ENCODE results near the gene STAT5B. TPM values are rescaled to one million over a fixed set of nuclear protein-coding genes. Genes with fewer than 3 reads are reported as not detected.

Gene STAT5B
- total and polyA plus RNA-seq, 2 of the 8 experiments (the other 6 are each of a cell fraction or from before 2014, with no cell fraction given), result 35.3 to 52.6 TPM

DNA sequence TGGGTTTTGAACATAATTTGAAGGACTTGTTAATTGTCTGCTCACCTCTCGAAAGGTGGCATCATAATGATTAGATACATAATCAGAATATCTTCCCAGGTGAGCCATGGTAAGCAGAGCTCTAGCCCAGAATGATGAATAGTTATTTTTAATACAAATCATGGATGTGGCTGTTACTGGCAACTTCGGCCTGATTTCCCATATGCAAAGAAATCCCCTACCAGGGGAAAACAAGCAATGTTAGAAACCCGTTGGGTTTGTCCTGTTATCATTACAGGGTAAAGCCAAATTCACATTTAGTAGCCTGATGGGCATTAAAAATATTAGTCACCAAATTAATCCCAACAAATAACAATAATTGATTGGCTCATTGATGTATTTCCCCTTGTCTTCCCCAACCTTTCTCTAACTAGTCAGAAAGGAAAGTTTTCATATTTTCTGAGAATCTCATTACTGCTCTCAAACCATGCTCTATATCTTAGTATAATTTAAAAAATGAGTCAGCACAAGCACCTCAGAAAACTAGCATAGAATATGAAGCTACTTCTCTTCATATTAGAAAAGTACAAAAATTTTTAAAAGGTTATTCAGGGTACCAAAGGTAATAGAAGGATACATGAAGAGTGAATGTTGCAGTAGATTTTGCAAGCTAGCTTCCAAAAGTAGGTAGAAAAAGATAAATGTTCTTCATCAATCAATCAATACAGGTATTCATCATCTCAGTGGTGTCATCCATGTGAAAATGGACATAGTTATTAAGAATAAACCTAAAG, 5.0 kb downstream of the STAT5B start:
- Histone ChIP-seq H3K23ac (ENCODE audit: insufficient read length) (no peak overlapping the region), H2BK120ac (replicated peaks; ENCODE audit: low read depth, low read length) (no peak overlapping the region), H3K36me3 (ENCODE audit: control insufficient read depth in 2 of 4, insufficient read depth in 4 of 4, low read length in 3 of 4) (no peaks in the 10 kb centered on the region), H2AFZ (ENCODE audit: low read length) (no peak overlapping the region), H3K4ac (replicated peaks; ENCODE audit: insufficient read length, low read depth, low read length) (no peak overlapping the region), H4K91ac (replicated peaks; ENCODE audit: insufficient read length, low read length) (no peak overlapping the region), H2BK20ac (ENCODE audit: low read length) (no peak overlapping the region), H4K8ac (ENCODE audit: extremely low read depth, insufficient read depth, low read length) (no peak overlapping the region), H3K79me1 (ENCODE audit: low read depth, low read length) (peaks cover 11% of the 10 kb centered on the region), H2BK15ac (ENCODE audit: low read length) (no peak overlapping the region), H3K23me2 (ENCODE audit: low read depth, low read length) (peaks cover 8% of the 10 kb centered on the region; the same call in 1 of the 2 replicates), H3K56ac (replicated peaks; ENCODE audit: insufficient read length, low read depth, low read length) (no peak overlapping the region), H3K18ac (ENCODE audit: extremely low read depth, low read length) (no peak overlapping the region), H3K9ac (replicated peaks in 1 of 4; ENCODE audit: extremely low read depth in 1 of 4, low read depth in 3 of 4, low read length in 3 of 4) (no peak overlapping the region), H2BK5ac (ENCODE audit: low read depth, low read length) (no peak overlapping the region), H2BK12ac (ENCODE audit: low read depth, low read length) (no peak overlapping the region), H2AK5ac (ENCODE audit: low read depth, low read length) (no peak overlapping the region), H3K4me3 (ENCODE audit: extremely low read depth in 1 of 4, insufficient read depth in 2 of 4, low read depth in 3 of 4, low read length in 4 of 4) (no peak overlapping the region), H3K4me1 (replicated peaks in 1 of 4; ENCODE audit: control insufficient read depth in 3 of 4, insufficient read depth in 4 of 4, low read length in 3 of 4) (peaks cover 5 to 14% (median 11%) of the 10 kb centered on the region in 4 experiments; a peak in 6 of 7 replicates), H3K4me2 (ENCODE audit: insufficient read depth in 1 of 2, low read depth in 2 of 2, low read length in 2 of 2) (no peak overlapping the region), H4K5ac (ENCODE audit: insufficient read length, low read depth, low read length) (no peak overlapping the region), H3K14ac (ENCODE audit: insufficient read length) (no peak overlapping the region), H3K79me2 (ENCODE audit: control insufficient read depth in 1 of 2, insufficient read depth in 2 of 2, low read length in 2 of 2) (peaks cover 6 to 78% of the 10 kb centered on the region in 2 experiments; a peak in 3 of 4 replicates), H4K20me1 (replicated peaks in 1 of 2; ENCODE audit: control insufficient read depth in 1 of 2, insufficient read depth in 2 of 2, low read length in 2 of 2) (peaks cover 0 to 4% of the 10 kb centered on the region in 2 experiments), H3K27me3 (replicated peaks in 1 of 4; ENCODE audit: control insufficient read depth in 3 of 4, extremely low read depth in 1 of 4, insufficient read depth in 3 of 4, low read length in 3 of 4) (no peaks in the 10 kb centered on the region), H3K27ac (ENCODE audit: low read depth, low read length) (no peak overlapping the region), H3K9me3 (ENCODE audit: insufficient read depth in 2 of 2, low read depth in 1 of 2, low read length in 1 of 2) (no peaks in the 10 kb centered on the region)
- 74% methylated on average over 3 of the region's 3 CpGs; no CpG with 5 or more reads in 1 of the 2 experiments for WGBS, 2 experiments (ENCODE audit: extremely low coverage in 1 of 2, insufficient coverage in 1 of 2, insufficient read length in 1 of 2, insufficient replicate concordance in 2 of 2, low coverage in 1 of 2, low lambda C conversion rate in 2 of 2, missing lambda C conversion rate in 1 of 2)
- FAIRE-seq (no peak), DNase-seq (ENCODE audit: low read depth in 1 of 2, low spot score in 2 of 2) (no peak)
- CTCF ChIA-PET (ENCODE audit: partially characterized antibody), result interaction anchor here (0.8 to 3.1 kb wide), 3 partner anchors 8 to 49 kb away, joined by 3 to 15 read pairs (median 5); no protein-coding TSS in a partner anchor
- POLR2A ChIA-PET (ENCODE audit: partially characterized antibody), result no interaction called here
- TF ChIP-seq BCL11A (IDR thresholded peaks at IDR 0.05; ENCODE audit: low read depth in 2 of 2, low read length in 2 of 2), result no peak
- no peak for TF ChIP-seq SIRT6 (IDR thresholded peaks at IDR 0.05; ENCODE audit: low read length)
- TF ChIP-seq ZNF274 (IDR thresholded peaks at IDR 0.05; ENCODE audit: borderline replicate concordance, extremely low read depth, low read length), result no peak
- no peak for TF ChIP-seq TAF1 (IDR thresholded peaks at IDR 0.05; ENCODE audit: low read depth, low read length)
- no peak for TF ChIP-seq CBX5 (IDR thresholded peaks at IDR 0.05; ENCODE audit: low read depth, low read length)
- TF ChIP-seq SIN3A (conservative IDR thresholded peaks at IDR 0.05 in 1 of 2, IDR thresholded peaks at IDR 0.05 in 1 of 2; ENCODE audit: low read depth in 1 of 2, low read length in 2 of 2), result no peak
- no peak for TF ChIP-seq SAP30 (IDR thresholded peaks at IDR 0.05; ENCODE audit: insufficient read depth, insufficient replicate concordance, low read length)
- TF ChIP-seq JUND (IDR thresholded peaks at IDR 0.05; ENCODE audit: low read length), result no peak
- TF ChIP-seq MAFK (IDR thresholded peaks at IDR 0.05; ENCODE audit: low read depth, low read length), result no peak
- TF ChIP-seq YY1 (IDR thresholded peaks at IDR 0.05; ENCODE audit: low read depth, low read length), result no peak
- no peak for TF ChIP-seq FOSL1 (IDR thresholded peaks at IDR 0.05; ENCODE audit: insufficient read depth, low read depth, low read length)
- no peak for TF ChIP-seq JUN (IDR thresholded peaks at IDR 0.05; ENCODE audit: low read depth, low read length)
- TF ChIP-seq, protein P1, sequence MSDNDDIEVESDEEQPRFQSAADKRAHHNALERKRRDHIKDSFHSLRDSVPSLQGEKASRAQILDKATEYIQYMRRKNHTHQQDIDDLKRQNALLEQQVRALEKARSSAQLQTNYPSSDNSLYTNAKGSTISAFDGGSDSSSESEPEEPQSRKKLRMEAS (IDR thresholded peaks at IDR 0.05), result no peak

Measured in H1 (cell line).